Measurements from ENCODE around the gene SNX9.
"Not testable (repeated sequence)": the region's sequence is repeated elsewhere in the genome, so short reads cannot be mapped to it uniquely, and the experiment has no call there.

The SNX9 gene

GRCh38 chr6:157787080-157787479, 36.0 kb upstream of the SNX9 start:
- Histone ChIP-seq H3K4me1 (ENCODE audit: control insufficient read depth, insufficient read depth, low read length, poor library complexity, severe bottlenecking) (no peaks in the 10 kb centered on the region), H3K27me3 (replicated peaks; ENCODE audit: control insufficient read depth, insufficient read depth, low read length, poor library complexity, severe bottlenecking) (no peaks in the 10 kb centered on the region), H3K36me3 (ENCODE audit: control insufficient read depth, insufficient read depth, low read length) (no peaks in the 10 kb centered on the region), H3K9me3 (ENCODE audit: control insufficient read depth, low read length) (no peaks in the 10 kb centered on the region), H3K4me3 (ENCODE audit: insufficient read depth, low read depth, low read length, poor library complexity, severe bottlenecking) (no peak overlapping the region), H3K27ac (ENCODE audit: insufficient read depth, low read length, poor library complexity, severe bottlenecking) (no peak overlapping the region)
- no peak for DNase-seq

GRCh38 chr6:157788180-157788579, 34.9 kb upstream of the SNX9 start:
- H3K9me3 ChIP-seq (ENCODE audit: control insufficient read depth, low read length): no peaks in the 10 kb centered on the region
- H3K36me3 ChIP-seq (ENCODE audit: control insufficient read depth, insufficient read depth, low read length): no peaks in the 10 kb centered on the region
- H3K4me3 ChIP-seq (ENCODE audit: insufficient read depth, low read depth, low read length, poor library complexity, severe bottlenecking): no peak overlapping the region
- no peak for DNase-seq
- no peaks in the 10 kb centered on the region for H3K4me1 ChIP-seq (ENCODE audit: control insufficient read depth, insufficient read depth, low read length, poor library complexity, severe bottlenecking)
- H3K27me3 ChIP-seq (replicated peaks; ENCODE audit: control insufficient read depth, insufficient read depth, low read length, poor library complexity, severe bottlenecking): no peaks in the 10 kb centered on the region
- H3K27ac ChIP-seq (ENCODE audit: insufficient read depth, low read length, poor library complexity, severe bottlenecking): no peak overlapping the region

- Histone ChIP-seq H3K27me3 (replicated peaks; ENCODE audit: control insufficient read depth, insufficient read depth, low read length, poor library complexity, severe bottlenecking) (no peaks in the 10 kb centered on the region), H3K4me3 (ENCODE audit: insufficient read depth, low read depth, low read length, poor library complexity, severe bottlenecking) (no peak overlapping the region), H3K9me3 (ENCODE audit: control insufficient read depth, low read length) (no peaks in the 10 kb centered on the region), H3K4me1 (ENCODE audit: control insufficient read depth, insufficient read depth, low read length, poor library complexity, severe bottlenecking) (no peaks in the 10 kb centered on the region), H3K27ac (ENCODE audit: insufficient read depth, low read length, poor library complexity, severe bottlenecking) (no peak overlapping the region), H3K36me3 (ENCODE audit: control insufficient read depth, insufficient read depth, low read length) (no peaks in the 10 kb centered on the region)
- no peak for DNase-seq
These were observed 33.7 kb upstream of the SNX9 start for GRCh38 chr6:157789297-157789696.

GRCh38 chr6:157789861-157790260, 33.2 kb upstream of the SNX9 start:
- no peak overlapping the region for H3K27ac ChIP-seq (ENCODE audit: insufficient read depth, low read length, poor library complexity, severe bottlenecking)
- H3K36me3 ChIP-seq (ENCODE audit: control insufficient read depth, insufficient read depth, low read length): no peaks in the 10 kb centered on the region
- H3K4me1 ChIP-seq (ENCODE audit: control insufficient read depth, insufficient read depth, low read length, poor library complexity, severe bottlenecking): no peaks in the 10 kb centered on the region
- DNase-seq: no peak
- no peaks in the 10 kb centered on the region for H3K27me3 ChIP-seq (replicated peaks; ENCODE audit: control insufficient read depth, insufficient read depth, low read length, poor library complexity, severe bottlenecking)
- H3K9me3 ChIP-seq (ENCODE audit: control insufficient read depth, low read length): no peaks in the 10 kb centered on the region
- H3K4me3 ChIP-seq (ENCODE audit: insufficient read depth, low read depth, low read length, poor library complexity, severe bottlenecking): no peak overlapping the region

- Histone ChIP-seq H3K4me3 (ENCODE audit: insufficient read depth, low read depth, low read length, poor library complexity, severe bottlenecking) (no peak overlapping the region), H3K27me3 (replicated peaks; ENCODE audit: control insufficient read depth, insufficient read depth, low read length, poor library complexity, severe bottlenecking) (no peaks in the 10 kb centered on the region), H3K36me3 (ENCODE audit: control insufficient read depth, insufficient read depth, low read length) (no peaks in the 10 kb centered on the region), H3K27ac (ENCODE audit: insufficient read depth, low read length, poor library complexity, severe bottlenecking) (no peak overlapping the region), H3K4me1 (ENCODE audit: control insufficient read depth, insufficient read depth, low read length, poor library complexity, severe bottlenecking) (no peaks in the 10 kb centered on the region), H3K9me3 (ENCODE audit: control insufficient read depth, low read length) (no peaks in the 10 kb centered on the region)
- no peak for DNase-seq
These were observed 32.4 kb upstream of the SNX9 start for GRCh38 chr6:157790548-157791160.

- no peaks in the 10 kb centered on the region for H3K9me3 ChIP-seq (ENCODE audit: control insufficient read depth, low read length)
- H3K4me3 ChIP-seq (ENCODE audit: insufficient read depth, low read depth, low read length, poor library complexity, severe bottlenecking): no peak overlapping the region
- H3K27me3 ChIP-seq (replicated peaks; ENCODE audit: control insufficient read depth, insufficient read depth, low read length, poor library complexity, severe bottlenecking): no peaks in the 10 kb centered on the region
- no peak for DNase-seq
- H3K4me1 ChIP-seq (ENCODE audit: control insufficient read depth, insufficient read depth, low read length, poor library complexity, severe bottlenecking): no peaks in the 10 kb centered on the region
- no peaks in the 10 kb centered on the region for H3K36me3 ChIP-seq (ENCODE audit: control insufficient read depth, insufficient read depth, low read length)
- H3K27ac ChIP-seq (ENCODE audit: insufficient read depth, low read length, poor library complexity, severe bottlenecking): no peak overlapping the region
These were observed 31.6 kb upstream of the SNX9 start for GRCh38 chr6:157791450-157791849.

GRCh38 chr6:157792671-157793070, 30.4 kb upstream of the SNX9 start:
- Histone ChIP-seq H3K9me3 (ENCODE audit: control insufficient read depth, low read length) (no peaks in the 10 kb centered on the region), H3K27ac (ENCODE audit: insufficient read depth, low read length, poor library complexity, severe bottlenecking) (no peak overlapping the region), H3K4me1 (ENCODE audit: control insufficient read depth, insufficient read depth, low read length, poor library complexity, severe bottlenecking) (no peaks in the 10 kb centered on the region), H3K4me3 (ENCODE audit: insufficient read depth, low read depth, low read length, poor library complexity, severe bottlenecking) (no peak overlapping the region), H3K27me3 (replicated peaks; ENCODE audit: control insufficient read depth, insufficient read depth, low read length, poor library complexity, severe bottlenecking) (no peaks in the 10 kb centered on the region), H3K36me3 (ENCODE audit: control insufficient read depth, insufficient read depth, low read length) (no peaks in the 10 kb centered on the region)
- no peak for DNase-seq

GRCh38 chr6:157794012-157794411, 29.0 kb upstream of the SNX9 start:
- not testable (repeated sequence) for H3K36me3 ChIP-seq (ENCODE audit: control insufficient read depth, insufficient read depth, low read length); H3K4me3 ChIP-seq (ENCODE audit: insufficient read depth, low read depth, low read length, poor library complexity, severe bottlenecking); H3K27me3 ChIP-seq (replicated peaks; ENCODE audit: control insufficient read depth, insufficient read depth, low read length, poor library complexity, severe bottlenecking); H3K27ac ChIP-seq (ENCODE audit: insufficient read depth, low read length, poor library complexity, severe bottlenecking); H3K4me1 ChIP-seq (ENCODE audit: control insufficient read depth, insufficient read depth, low read length, poor library complexity, severe bottlenecking); H3K9me3 ChIP-seq (ENCODE audit: control insufficient read depth, low read length); DNase-seq

GRCh38 chr6:157795841-157796240, 27.2 kb upstream of the SNX9 start:
- Histone ChIP-seq H3K27me3 (replicated peaks; ENCODE audit: control insufficient read depth, insufficient read depth, low read length, poor library complexity, severe bottlenecking) (no peaks in the 10 kb centered on the region), H3K36me3 (ENCODE audit: control insufficient read depth, insufficient read depth, low read length) (no peaks in the 10 kb centered on the region), H3K4me3 (ENCODE audit: insufficient read depth, low read depth, low read length, poor library complexity, severe bottlenecking) (no peak overlapping the region), H3K27ac (ENCODE audit: insufficient read depth, low read length, poor library complexity, severe bottlenecking) (no peak overlapping the region), H3K9me3 (ENCODE audit: control insufficient read depth, low read length) (no peaks in the 10 kb centered on the region), H3K4me1 (ENCODE audit: control insufficient read depth, insufficient read depth, low read length, poor library complexity, severe bottlenecking) (no peaks in the 10 kb centered on the region)
- DNase-seq: no peak

GRCh38 chr6:157798851-157799250, 24.2 kb upstream of the SNX9 start:
- Histone ChIP-seq H3K27ac (ENCODE audit: insufficient read depth, low read length, poor library complexity, severe bottlenecking) (no peak overlapping the region), H3K4me3 (ENCODE audit: insufficient read depth, low read depth, low read length, poor library complexity, severe bottlenecking) (no peak overlapping the region), H3K4me1 (ENCODE audit: control insufficient read depth, insufficient read depth, low read length, poor library complexity, severe bottlenecking) (no peaks in the 10 kb centered on the region), H3K27me3 (replicated peaks; ENCODE audit: control insufficient read depth, insufficient read depth, low read length, poor library complexity, severe bottlenecking) (no peaks in the 10 kb centered on the region), H3K36me3 (ENCODE audit: control insufficient read depth, insufficient read depth, low read length) (no peaks in the 10 kb centered on the region), H3K9me3 (ENCODE audit: control insufficient read depth, low read length) (no peaks in the 10 kb centered on the region)
- DNase-seq: no peak

Measured in effector memory CD4-positive, alpha-beta T cell (primary cell).